ENCODE data around the gene RYR3.

Gene RYR3

DNA sequence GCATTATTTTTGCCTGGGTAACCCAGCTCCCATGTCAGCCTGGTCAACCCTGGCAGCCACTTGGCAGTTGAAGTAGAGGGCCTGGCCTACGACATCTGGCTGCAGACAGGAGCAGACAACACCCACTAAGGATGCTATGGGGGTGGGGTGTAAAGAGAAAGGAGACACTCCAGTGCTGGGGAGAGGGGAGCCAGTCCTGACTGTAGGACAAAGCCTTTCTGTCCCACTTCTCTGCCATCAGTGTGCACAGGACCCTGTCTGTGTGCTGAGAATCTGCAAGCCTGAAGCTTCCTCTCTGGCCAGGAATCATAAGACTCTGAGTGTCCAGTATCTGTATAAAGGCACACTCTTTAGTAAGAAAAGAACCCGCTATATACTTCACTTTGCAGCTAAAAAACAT, 561.2 kb downstream of the RYR3 start:
- no peak overlapping the region for H3K4me3 ChIP-seq (ENCODE audit: low read length)
- no peak for DNase-seq (ENCODE audit: low read depth)
- TF ChIP-seq, protein P1, sequence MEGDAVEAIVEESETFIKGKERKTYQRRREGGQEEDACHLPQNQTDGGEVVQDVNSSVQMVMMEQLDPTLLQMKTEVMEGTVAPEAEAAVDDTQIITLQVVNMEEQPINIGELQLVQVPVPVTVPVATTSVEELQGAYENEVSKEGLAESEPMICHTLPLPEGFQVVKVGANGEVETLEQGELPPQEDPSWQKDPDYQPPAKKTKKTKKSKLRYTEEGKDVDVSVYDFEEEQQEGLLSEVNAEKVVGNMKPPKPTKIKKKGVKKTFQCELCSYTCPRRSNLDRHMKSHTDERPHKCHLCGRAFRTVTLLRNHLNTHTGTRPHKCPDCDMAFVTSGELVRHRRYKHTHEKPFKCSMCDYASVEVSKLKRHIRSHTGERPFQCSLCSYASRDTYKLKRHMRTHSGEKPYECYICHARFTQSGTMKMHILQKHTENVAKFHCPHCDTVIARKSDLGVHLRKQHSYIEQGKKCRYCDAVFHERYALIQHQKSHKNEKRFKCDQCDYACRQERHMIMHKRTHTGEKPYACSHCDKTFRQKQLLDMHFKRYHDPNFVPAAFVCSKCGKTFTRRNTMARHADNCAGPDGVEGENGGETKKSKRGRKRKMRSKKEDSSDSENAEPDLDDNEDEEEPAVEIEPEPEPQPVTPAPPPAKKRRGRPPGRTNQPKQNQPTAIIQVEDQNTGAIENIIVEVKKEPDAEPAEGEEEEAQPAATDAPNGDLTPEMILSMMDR (conservative IDR thresholded peaks at IDR 0.05; ENCODE audit: low read depth, low read length), result no peak

DNA sequence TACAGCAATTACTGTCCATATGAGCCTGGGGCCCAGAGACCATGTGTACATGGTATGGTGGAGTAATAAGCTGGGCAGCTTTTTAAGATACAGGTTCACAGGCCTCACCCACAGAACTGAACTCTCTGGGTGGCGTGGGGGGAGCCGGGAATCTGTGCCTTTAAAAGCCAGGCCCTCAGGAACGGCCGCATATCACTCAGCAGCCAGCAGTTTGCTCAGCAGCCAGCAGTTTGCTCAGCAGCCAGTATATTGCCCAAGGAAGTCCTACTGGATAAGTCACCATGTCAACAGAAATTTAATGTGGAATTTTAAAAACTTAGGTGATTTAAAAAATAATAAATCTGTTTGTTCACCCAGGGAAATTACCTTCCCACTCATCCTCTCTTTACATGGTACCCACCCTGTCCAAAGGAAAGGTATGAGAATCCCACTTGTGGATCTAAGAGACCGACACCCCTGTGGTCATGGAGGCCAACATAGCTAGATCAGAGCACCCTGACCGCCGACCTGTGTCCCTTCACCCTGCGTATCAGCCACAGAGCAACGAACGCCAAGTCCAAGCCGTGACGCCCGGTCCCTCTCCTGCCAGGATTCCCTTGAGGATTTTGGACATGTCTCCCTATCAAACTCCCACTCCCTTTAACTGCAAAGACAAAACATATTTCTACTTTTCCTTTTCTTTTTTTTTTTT, 561.8 kb downstream of the RYR3 start:
- TF ChIP-seq, protein P1 (conservative IDR thresholded peaks at IDR 0.05; ENCODE audit: low read depth, low read length), result no peak
- DNase-seq (ENCODE audit: low read depth), result no peak
- no peak overlapping the region for H3K4me3 ChIP-seq (ENCODE audit: low read length)

DNA sequence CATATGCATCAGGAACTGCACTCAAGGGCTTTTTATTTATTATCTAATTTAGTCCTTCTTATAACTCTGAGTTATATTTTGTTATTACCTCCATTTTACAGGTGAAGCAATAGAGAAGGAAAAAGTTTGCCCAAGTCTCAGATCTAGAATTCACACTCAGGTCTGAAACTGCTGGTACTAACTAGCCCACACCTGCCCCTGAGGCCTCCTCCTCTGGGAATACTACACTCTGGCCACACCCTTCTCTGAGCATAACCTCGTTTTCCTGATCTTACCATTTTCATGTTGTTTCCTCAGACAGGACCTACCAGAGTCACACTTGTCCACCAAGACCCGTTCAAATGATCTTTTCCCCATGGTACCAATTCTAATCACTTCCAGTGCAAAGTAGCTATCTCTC, 563.4 kb downstream of the RYR3 start:
- TF ChIP-seq, protein P1 (conservative IDR thresholded peaks at IDR 0.05; ENCODE audit: low read depth, low read length), result no peak
- H3K4me3 ChIP-seq (ENCODE audit: low read length), result no peak overlapping the region
- DNase-seq (ENCODE audit: low read depth), result no peak

DNA sequence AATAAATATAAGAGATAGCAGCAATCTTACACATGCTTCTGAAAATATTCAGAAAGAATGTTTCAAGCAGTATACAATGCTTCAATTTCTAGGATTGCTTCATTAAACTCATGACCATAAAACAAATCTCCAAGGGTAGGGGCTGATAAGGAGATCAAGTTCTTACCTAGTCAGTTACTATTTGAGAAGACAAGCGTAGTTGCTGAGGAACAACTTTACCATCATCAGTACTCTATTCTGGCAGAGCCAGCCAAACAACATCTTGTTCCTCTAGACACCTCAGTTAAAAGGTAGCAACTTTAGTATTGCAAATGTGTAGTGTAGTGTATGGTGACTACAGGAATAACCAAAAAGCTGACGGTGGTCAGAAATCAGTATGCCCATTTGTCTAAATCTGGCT, 572.2 kb downstream of the RYR3 start:
- H3K4me3 ChIP-seq (ENCODE audit: low read length), result no peak overlapping the region
- TF ChIP-seq, protein P1 (conservative IDR thresholded peaks at IDR 0.05; ENCODE audit: low read depth, low read length), result no peak
- no peak for DNase-seq (ENCODE audit: low read depth)

DNA sequence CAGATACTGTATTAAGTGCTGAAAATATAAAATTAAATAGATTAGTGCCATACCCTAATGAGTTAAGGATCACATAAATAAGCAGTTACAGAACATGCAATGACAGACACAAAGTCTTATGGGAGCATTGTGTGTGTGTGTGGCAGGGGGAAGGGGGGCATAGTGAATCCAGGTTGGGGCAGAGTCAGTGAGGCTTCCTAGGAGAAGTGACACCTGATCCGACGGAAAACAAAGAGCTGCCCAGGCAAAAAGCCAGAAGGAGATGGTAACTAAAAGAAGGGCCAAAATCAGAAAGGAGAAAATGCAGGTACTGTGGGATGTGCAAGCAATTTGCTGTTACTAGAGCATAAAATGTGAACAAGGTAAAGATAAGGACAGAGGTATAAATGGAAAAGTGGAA, 577.4 kb downstream of the RYR3 start:
- no peak for DNase-seq (ENCODE audit: low read depth)
- TF ChIP-seq, protein P1 (conservative IDR thresholded peaks at IDR 0.05; ENCODE audit: low read depth, low read length), result no peak
- no peak overlapping the region for H3K4me3 ChIP-seq (ENCODE audit: low read length)

DNA sequence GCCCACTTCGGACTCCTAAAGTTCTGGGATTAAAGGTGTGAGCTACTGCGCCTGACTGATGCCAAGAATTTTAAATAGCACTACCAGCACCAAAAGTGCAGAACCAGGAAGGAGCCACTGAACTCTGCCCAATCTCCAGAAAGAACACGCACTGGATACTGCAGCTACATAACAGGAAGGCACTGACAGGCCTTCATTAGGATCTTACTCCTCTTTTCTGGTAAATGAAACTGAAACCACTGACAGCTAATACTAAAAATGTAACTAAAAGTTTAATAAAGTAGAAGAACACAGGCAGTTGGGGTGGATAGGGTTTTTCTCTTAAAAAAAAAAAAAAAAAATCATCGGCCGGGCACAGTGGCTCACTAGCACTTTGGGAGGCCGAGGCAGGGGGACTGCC, 583.4 kb downstream of the RYR3 start:
- no peak for DNase-seq (ENCODE audit: low read depth)
- no peak overlapping the region for H3K4me3 ChIP-seq (ENCODE audit: low read length)
- TF ChIP-seq, protein P1 (conservative IDR thresholded peaks at IDR 0.05; ENCODE audit: low read depth, low read length), result no peak

DNA sequence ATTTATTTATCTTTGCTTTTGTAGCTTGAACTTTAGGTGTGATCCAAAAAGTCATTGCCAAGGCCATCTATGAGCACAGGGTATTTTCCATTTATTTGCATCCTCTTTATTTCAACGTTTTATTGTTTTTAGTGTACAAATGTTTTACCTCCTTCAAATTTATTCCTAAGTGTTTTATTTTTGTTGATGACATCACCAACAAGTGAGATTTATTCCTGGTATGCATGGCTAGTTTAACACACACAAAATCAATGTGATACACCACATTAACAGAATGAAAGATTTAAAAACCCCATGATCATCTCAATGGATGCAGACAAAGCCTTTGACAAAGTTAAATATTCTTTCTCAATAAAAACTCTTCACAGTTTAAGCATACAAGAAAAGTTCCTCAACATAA, 591.3 kb downstream of the RYR3 start:
- no peak for DNase-seq (ENCODE audit: low read depth)
- no peak overlapping the region for H3K4me3 ChIP-seq (ENCODE audit: low read length)
- TF ChIP-seq, protein P1 (conservative IDR thresholded peaks at IDR 0.05; ENCODE audit: low read depth, low read length), result no peak
